ENCODE measurements around the gene PDAP1.
"Not testable (repeated sequence)": the region's sequence is repeated elsewhere in the genome, so short reads cannot be mapped to it uniquely, and the experiment has no call there.

Gene PDAP1

DNA sequence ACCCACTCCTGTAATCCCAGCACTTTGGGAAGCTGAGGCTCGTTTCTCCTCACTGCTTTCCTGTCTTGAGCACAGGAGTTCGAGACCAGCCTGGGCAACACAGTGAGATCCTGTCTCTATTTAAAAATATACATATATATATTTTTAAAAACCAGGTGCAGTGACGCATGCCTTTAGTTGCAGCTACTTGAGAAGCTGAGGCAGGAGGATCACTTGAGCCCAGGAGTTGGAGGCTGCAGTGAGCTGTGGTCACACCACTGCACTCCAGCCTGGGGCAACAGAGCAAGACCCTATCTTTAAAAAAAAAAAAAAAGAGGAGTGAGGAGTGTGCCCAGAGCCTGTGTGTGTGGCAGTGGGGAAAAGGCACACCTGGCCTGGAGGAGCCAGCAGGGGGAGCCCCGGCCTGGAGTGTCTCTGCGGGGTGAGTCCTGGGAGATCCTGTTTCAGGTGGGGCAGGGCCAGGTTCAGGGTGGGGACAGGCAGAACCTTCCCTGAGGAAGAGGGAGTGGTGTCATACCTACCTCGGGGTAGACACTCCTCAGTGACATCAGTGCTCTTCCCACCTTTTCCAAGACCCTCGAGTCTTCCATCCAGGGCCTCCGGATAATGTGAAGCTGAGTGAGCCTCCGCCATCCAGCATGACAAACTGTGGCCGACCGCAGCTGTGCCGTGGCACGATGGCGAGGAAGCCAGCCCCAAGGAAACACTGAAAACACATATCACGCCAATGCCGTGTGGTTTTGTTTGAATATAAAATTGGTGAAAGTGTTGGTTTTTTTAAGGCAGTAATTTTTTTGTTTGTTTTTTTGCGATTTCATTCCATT is 42.9 kb downstream of the PDAP1 start:
- Histone ChIP-seq H3K4me1 (ENCODE audit: control insufficient read depth in 1 of 2, insufficient read depth in 1 of 2, low read depth in 1 of 2, low read length in 1 of 2) (no peaks in the 10 kb centered on the region), H3K4me3 (ENCODE audit: low read depth in 1 of 2, low read length in 1 of 2) (no peak overlapping the region), H3K27ac (peak overlapping the region; percentile 8), H3K9me3 (no peaks in the 10 kb centered on the region), H3K36me3 (peaks cover 78% of the 10 kb centered on the region), H3K27me3 (no peaks in the 10 kb centered on the region)
- TF ChIP-seq CTCF (IDR thresholded peaks at IDR 0.05), result peak; percentile 64

- Histone ChIP-seq H3K4me3 (ENCODE audit: low read depth in 1 of 2, low read length in 1 of 2) (no peak overlapping the region), H3K27ac (no peak overlapping the region), H3K9me3 (no peaks in the 10 kb centered on the region), H3K27me3 (no peaks in the 10 kb centered on the region), H3K4me1 (ENCODE audit: control insufficient read depth in 1 of 2, insufficient read depth in 1 of 2, low read depth in 1 of 2, low read length in 1 of 2) (no peaks in the 10 kb centered on the region), H3K36me3 (peaks cover 90% of the 10 kb centered on the region)
- TF ChIP-seq CTCF (IDR thresholded peaks at IDR 0.05), result no peak
Observed at GRCh38 chr7:99363286-99363685, 45.1 kb downstream of the PDAP1 start.

DNA sequence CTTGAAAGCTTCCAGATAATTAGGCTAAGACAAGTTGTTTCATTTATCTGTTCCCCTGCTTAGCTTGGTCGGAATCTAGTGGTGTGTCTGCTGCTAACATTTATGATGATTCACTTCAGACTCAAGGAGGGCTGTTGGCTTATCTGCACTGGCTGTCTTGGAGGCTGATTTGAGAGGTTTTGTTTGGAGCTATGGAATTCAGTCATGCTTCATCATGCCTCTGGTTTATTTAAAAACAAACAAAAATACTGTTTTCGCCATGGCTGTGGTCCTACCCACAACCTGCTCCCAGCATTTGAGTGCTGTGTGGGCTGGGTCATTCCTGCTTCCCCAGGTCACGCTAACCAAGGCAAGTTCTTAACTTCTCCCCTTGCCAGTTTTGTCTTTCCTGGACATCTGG is 45.6 kb downstream of the PDAP1 start:
- TF ChIP-seq CTCF (IDR thresholded peaks at IDR 0.05), result no peak
- H3K4me3 ChIP-seq (ENCODE audit: low read depth in 1 of 2, low read length in 1 of 2), result no peak overlapping the region
- H3K36me3 ChIP-seq, result peaks cover 94% of the 10 kb centered on the region
- H3K27me3 ChIP-seq, result no peaks in the 10 kb centered on the region
- H3K9me3 ChIP-seq, result no peaks in the 10 kb centered on the region
- no peak overlapping the region for H3K27ac ChIP-seq
- no peaks in the 10 kb centered on the region for H3K4me1 ChIP-seq (ENCODE audit: control insufficient read depth in 1 of 2, insufficient read depth in 1 of 2, low read depth in 1 of 2, low read length in 1 of 2)

DNA sequence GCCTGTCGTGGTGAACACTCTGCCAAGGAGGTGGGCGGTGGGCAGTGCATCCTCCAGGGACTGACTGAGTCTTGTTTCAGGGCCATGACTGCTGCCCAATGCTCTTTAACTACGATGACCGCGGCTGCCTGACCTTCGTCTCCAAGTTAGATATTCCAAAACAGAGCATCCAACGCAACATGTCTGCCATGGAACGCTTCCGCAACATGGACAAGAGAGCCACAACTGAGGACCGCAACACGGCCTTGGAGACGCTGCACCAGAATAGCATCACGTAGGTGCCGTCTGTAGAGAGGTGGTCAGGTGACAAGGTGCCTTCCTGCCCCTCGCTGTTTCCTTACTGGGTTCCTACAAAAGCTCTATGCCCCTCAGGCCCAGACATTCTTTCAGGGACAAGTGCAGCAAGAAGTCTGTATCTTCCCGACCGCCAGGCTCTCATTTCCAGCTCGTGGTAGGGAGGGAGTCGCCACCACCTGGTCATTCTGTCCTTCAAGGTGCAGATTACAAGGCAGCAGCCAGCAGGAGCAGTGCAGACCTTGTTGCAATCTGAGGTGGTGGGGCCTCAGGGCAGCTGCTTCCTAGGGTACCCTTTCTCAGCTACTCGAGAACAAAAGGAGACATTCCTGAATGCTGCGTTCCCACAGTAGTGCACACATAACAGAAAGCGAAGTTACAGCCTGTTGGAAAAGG is 48.8 kb downstream of the PDAP1 start:
- Histone ChIP-seq H3K4me1 (ENCODE audit: control insufficient read depth in 1 of 2, insufficient read depth in 1 of 2, low read depth in 1 of 2, low read length in 1 of 2) (no peaks in the 10 kb centered on the region), H3K4me3 (ENCODE audit: low read depth in 1 of 2, low read length in 1 of 2) (no peak overlapping the region), H3K36me3 (peaks cover 97% of the 10 kb centered on the region), H3K27ac (no peak overlapping the region), H3K27me3 (no peaks in the 10 kb centered on the region), H3K9me3 (no peaks in the 10 kb centered on the region)
- no peak for TF ChIP-seq CTCF (IDR thresholded peaks at IDR 0.05)

- not testable (repeated sequence) for H3K4me3 ChIP-seq (ENCODE audit: low read depth in 1 of 2, low read length in 1 of 2); H3K9me3 ChIP-seq; H3K4me1 ChIP-seq (ENCODE audit: control insufficient read depth in 1 of 2, insufficient read depth in 1 of 2, low read depth in 1 of 2, low read length in 1 of 2); H3K27ac ChIP-seq; H3K27me3 ChIP-seq
- peaks cover 97% of the 10 kb centered on the region for H3K36me3 ChIP-seq
Observed at GRCh38 chr7:99358521-99358920, 49.9 kb downstream of the PDAP1 start.
